ENCODE data around the gene TRDN. TPM values are rescaled to one million over a fixed set of nuclear protein-coding genes. Genes with fewer than 3 reads are reported as not detected.

Gene TRDN
- total RNA-seq, 3 donors from 2014 or later (not counting 1 experiment from before 2014, with no cell fraction given), result not detected

DNA sequence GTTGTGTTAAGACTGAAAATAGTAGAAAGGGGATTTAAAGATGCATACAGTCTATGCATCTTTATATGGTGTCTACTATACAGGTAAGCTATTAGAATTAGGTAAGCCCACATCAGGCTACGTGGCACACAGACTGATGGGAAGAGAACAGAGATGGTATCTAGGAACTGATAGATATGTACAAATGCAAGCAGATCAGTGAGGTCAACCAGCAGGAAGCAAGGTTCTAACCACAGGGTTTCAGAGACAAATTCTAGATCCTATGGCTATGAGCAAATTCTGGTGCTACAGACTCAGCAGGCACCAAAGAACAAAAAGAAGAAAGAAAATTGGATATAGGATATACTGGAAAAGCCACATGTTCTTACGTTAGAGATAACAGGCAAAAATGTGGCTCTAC is 110.6 kb downstream of the TRDN start:
- Histone ChIP-seq H3K36me3 (ENCODE audit: control insufficient read depth, insufficient read depth, low read length) (no peaks in the 10 kb centered on the region), H3K27ac (ENCODE audit: low read length) (no peak overlapping the region), H3K4me3 (ENCODE audit: low read length) (no peak overlapping the region), H3K4me1 (ENCODE audit: control insufficient read depth, insufficient read depth, low read length) (no peaks in the 10 kb centered on the region), H3K9me3 (ENCODE audit: control insufficient read depth, insufficient read depth, low read length) (peaks cover 6% of the 10 kb centered on the region), H3K27me3 (ENCODE audit: control insufficient read depth, insufficient read depth, low read length) (no peaks in the 10 kb centered on the region)
- no peak overlapping the region for H3K27ac Mint-ChIP-seq
- WGBS (ENCODE audit: insufficient coverage), result 57% methylated on average over 1 of the region's 2 CpGs
- intact Hi-C loops (cut with micrococcal nuclease), result no loop called here
- no peak for DNase-seq
- H3K27me3 Mint-ChIP-seq (ENCODE audit: low read depth in 2 of 2), result no peaks in the 10 kb centered on the region
- no peaks in the 10 kb centered on the region for H3K4me1 Mint-ChIP-seq
- ATAC-seq, result peak in 1 of 3 donors; percentile 48
- no peak overlapping the region for H3K4me3 Mint-ChIP-seq
- TF ChIP-seq, protein P1, sequence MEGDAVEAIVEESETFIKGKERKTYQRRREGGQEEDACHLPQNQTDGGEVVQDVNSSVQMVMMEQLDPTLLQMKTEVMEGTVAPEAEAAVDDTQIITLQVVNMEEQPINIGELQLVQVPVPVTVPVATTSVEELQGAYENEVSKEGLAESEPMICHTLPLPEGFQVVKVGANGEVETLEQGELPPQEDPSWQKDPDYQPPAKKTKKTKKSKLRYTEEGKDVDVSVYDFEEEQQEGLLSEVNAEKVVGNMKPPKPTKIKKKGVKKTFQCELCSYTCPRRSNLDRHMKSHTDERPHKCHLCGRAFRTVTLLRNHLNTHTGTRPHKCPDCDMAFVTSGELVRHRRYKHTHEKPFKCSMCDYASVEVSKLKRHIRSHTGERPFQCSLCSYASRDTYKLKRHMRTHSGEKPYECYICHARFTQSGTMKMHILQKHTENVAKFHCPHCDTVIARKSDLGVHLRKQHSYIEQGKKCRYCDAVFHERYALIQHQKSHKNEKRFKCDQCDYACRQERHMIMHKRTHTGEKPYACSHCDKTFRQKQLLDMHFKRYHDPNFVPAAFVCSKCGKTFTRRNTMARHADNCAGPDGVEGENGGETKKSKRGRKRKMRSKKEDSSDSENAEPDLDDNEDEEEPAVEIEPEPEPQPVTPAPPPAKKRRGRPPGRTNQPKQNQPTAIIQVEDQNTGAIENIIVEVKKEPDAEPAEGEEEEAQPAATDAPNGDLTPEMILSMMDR (IDR thresholded peaks at IDR 0.05), result no peak
- peaks cover 12 to 19% of the 10 kb centered on the region in 2 donors for H3K9me3 Mint-ChIP-seq
- H3K36me3 Mint-ChIP-seq, result no peaks in the 10 kb centered on the region

DNA sequence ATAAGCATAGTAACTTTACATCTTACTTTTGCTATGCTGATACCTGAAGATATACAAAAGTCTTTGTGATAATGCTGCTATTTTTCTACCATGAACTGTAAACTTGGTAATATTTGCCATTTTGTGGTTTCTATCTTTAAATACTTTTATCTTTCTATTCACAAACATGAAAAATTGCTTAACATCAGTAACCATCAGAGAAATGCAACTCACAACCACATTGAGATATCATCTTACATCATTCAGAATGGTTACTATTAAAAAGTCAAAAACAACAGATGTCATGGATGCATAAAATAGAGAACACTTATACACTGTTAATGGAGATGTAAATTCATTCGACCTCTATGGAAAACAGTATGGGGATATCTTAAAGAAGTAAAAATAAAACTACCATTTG is 112.0 kb downstream of the TRDN start:
- no peak overlapping the region for H3K4me3 Mint-ChIP-seq
- Histone ChIP-seq H3K4me3 (ENCODE audit: low read length) (no peak overlapping the region), H3K9me3 (ENCODE audit: control insufficient read depth, insufficient read depth, low read length) (peaks cover 6% of the 10 kb centered on the region), H3K27ac (ENCODE audit: low read length) (no peak overlapping the region), H3K27me3 (ENCODE audit: control insufficient read depth, insufficient read depth, low read length) (no peaks in the 10 kb centered on the region), H3K36me3 (ENCODE audit: control insufficient read depth, insufficient read depth, low read length) (no peaks in the 10 kb centered on the region), H3K4me1 (ENCODE audit: control insufficient read depth, insufficient read depth, low read length) (no peaks in the 10 kb centered on the region)
- intact Hi-C loops (cut with micrococcal nuclease), result no loop called here
- DNase-seq (no peak), ATAC-seq (no peak)
- TF ChIP-seq, protein P1 (IDR thresholded peaks at IDR 0.05), result no peak
- no CpG with 5 or more reads among the region's 1 CpG for WGBS (ENCODE audit: insufficient coverage)
- H3K36me3 Mint-ChIP-seq, result no peaks in the 10 kb centered on the region
- H3K27me3 Mint-ChIP-seq (ENCODE audit: low read depth in 2 of 2), result no peaks in the 10 kb centered on the region
- H3K4me1 Mint-ChIP-seq, result no peaks in the 10 kb centered on the region
- peaks cover 12 to 19% of the 10 kb centered on the region in 2 donors for H3K9me3 Mint-ChIP-seq
- H3K27ac Mint-ChIP-seq, result no peak overlapping the region

DNA sequence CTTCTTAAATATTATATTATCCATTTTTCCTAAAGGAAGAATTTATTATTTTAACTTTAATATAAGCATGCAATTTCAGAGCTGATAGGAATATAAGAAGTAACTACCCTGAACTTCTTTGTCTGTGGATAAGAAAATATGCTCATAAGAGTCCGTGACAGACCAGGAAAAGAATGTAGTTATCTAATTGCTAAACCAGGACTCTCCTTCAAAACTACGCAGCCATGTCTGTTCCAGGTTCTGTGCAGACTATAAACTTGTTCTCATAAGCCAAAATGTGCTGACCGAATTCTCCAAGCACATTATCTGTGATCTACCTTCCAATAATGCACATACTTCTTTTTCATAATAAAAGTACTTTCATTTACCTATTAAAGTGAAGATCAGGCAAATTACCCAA is 116.5 kb downstream of the TRDN start:
- TF ChIP-seq, protein P1 (IDR thresholded peaks at IDR 0.05), result no peak
- 85% methylated on average over 3 of the region's 3 CpGs for WGBS (ENCODE audit: insufficient coverage)
- no peaks in the 10 kb centered on the region for H3K36me3 ChIP-seq (ENCODE audit: control insufficient read depth, insufficient read depth, low read length)
- Mint-ChIP-seq H3K4me3 (no peak overlapping the region), H3K27ac (no peak overlapping the region), H3K9me3 (peaks cover 11 to 24% of the 10 kb centered on the region in 2 donors), H3K27me3 (ENCODE audit: low read depth in 2 of 2) (no peaks in the 10 kb centered on the region), H3K36me3 (no peaks in the 10 kb centered on the region), H3K4me1 (no peaks in the 10 kb centered on the region)
- ATAC-seq, result no peak
- DNase-seq, result no peak
- peaks cover 6% of the 10 kb centered on the region for H3K9me3 ChIP-seq (ENCODE audit: control insufficient read depth, insufficient read depth, low read length)
- H3K27me3 ChIP-seq (ENCODE audit: control insufficient read depth, insufficient read depth, low read length), result no peaks in the 10 kb centered on the region
- H3K4me1 ChIP-seq (ENCODE audit: control insufficient read depth, insufficient read depth, low read length), result no peaks in the 10 kb centered on the region
- H3K27ac ChIP-seq (ENCODE audit: low read length), result no peak overlapping the region
- intact Hi-C loops (cut with micrococcal nuclease), result no loop called here
- no peak overlapping the region for H3K4me3 ChIP-seq (ENCODE audit: low read length)

DNA sequence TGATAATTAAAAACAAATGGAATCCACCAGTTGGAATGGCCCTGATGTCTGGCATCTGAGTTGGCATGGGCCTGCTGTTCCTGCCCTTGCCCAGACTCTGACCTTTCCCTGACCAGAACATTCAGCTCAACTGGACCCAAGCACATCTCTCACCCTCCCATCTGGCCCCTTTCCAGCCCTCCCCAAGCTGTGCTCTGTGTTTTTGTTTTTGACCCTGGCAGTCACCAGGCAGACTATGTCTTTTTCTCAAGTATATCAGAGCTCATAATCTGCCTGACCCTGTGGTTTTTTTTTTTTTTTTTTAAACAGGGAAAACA is 117.6 kb downstream of the TRDN start:
- no peak for ATAC-seq
- Mint-ChIP-seq H3K36me3 (no peaks in the 10 kb centered on the region), H3K27me3 (ENCODE audit: low read depth in 2 of 2) (no peaks in the 10 kb centered on the region), H3K4me1 (no peaks in the 10 kb centered on the region), H3K4me3 (no peak overlapping the region), H3K27ac (no peak overlapping the region), H3K9me3 (peaks cover 11 to 23% of the 10 kb centered on the region in 2 donors)
- H3K27ac ChIP-seq (ENCODE audit: low read length), result no peak overlapping the region
- H3K36me3 ChIP-seq (ENCODE audit: control insufficient read depth, insufficient read depth, low read length), result no peaks in the 10 kb centered on the region
- DNase-seq, result no peak
- H3K4me1 ChIP-seq (ENCODE audit: control insufficient read depth, insufficient read depth, low read length), result no peaks in the 10 kb centered on the region
- peaks cover 6% of the 10 kb centered on the region for H3K9me3 ChIP-seq (ENCODE audit: control insufficient read depth, insufficient read depth, low read length)
- H3K4me3 ChIP-seq (ENCODE audit: low read length), result no peak overlapping the region
- TF ChIP-seq, protein P1 (IDR thresholded peaks at IDR 0.05), result no peak
- no peaks in the 10 kb centered on the region for H3K27me3 ChIP-seq (ENCODE audit: control insufficient read depth, insufficient read depth, low read length)
- intact Hi-C loops (cut with micrococcal nuclease), result no loop called here

Data from natural killer cell (primary cell).